Stimulated activated CD4-positive, alpha-beta T cell treated with anti-CD3 and anti-CD28 coated beads, TNF-alpha, amount 100 ng/mL, for 24 hours (primary cell): Measurements from ENCODE around the gene DAAM1.

Source experiments
- DNase-seq, 3 experiments: peaks; one replicate each; pipeline ENCODE4 v3.0.0-alpha.2; 2020; ENCODE audit warnings: low read depth in 3 of 3

Gene DAAM1

DNA sequence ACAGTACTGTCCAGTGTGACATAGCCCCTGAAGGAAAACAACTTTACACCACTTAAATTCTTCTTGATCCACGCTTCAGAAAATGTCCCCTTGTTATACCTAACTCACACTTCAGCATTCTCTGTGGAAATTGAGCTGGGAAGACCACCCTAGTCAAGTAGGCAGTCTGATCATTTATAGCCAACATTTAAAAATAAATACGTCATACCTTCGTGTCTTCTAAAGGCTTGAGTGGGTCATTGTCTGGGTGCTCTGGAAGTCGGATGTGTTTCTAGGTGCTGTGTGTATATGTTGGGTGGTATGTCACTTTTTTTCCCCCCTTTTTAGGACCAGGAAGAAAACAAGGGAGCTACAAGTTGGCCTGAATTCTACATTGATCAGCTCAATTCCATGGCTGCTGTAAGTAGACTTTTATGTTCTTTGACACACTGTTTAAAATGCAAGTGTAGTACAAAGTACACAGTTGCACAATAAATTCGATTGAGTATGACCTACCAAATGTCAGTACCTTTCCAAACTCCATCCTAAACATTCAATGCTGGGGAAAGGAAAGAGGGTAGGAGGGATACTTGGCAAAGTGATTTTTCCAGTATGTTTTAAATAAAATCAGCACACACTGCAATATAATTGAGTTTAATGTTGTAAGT is 126.6 kb downstream of the DAAM1 start:
- DNase-seq, result no peak

DNA sequence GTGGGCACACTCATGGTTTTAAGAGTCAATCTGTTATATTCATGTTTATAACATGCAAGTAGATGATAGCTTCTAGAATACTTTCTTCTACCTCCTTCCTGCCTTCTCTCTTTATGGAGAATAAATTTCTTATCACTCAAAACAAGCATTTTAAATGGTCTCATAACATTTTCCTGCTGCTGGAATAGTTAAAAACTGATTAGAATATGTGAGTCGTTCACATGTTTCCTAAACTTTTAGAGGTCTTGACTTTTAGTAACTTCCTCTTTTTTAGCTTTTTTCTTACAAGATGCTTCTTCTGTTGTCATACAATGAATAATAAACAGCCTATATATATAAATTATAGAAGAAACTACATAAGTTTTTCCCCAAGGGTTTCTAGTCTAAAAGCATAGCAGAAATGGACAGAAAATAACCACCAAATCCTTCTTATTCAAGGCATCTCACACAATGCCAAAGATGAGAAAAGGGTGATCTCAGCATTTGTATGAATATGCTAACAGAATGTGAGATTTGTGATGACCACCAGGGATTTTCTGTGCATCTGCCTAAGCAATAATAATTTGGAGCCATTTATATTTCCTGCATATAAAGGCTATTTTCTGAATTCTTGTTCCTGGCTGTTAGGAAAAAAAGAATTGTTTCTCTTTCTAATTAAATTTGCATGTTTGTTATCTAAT is 127.8 kb downstream of the DAAM1 start:
- DNase-seq, result no peak

DNA sequence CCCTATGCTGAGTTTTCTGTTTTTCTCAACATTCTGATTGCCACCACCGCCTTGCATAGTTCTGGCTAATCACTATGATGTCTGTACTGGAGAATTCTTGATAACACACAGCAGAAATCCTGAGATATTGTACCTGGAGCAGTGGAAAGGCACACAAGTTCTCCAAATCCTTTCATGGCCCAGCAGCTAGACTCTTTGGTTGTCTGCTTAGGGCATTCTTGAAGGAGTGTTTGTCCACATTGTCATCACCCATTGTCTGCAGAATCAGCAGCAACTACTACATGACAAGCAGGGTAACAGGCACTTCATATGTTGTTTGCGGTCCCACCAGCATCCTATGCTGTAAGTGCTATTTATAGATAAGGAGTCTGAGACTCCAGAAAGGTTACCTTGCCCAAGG is 128.9 kb downstream of the DAAM1 start:
- no peak for DNase-seq

DNA sequence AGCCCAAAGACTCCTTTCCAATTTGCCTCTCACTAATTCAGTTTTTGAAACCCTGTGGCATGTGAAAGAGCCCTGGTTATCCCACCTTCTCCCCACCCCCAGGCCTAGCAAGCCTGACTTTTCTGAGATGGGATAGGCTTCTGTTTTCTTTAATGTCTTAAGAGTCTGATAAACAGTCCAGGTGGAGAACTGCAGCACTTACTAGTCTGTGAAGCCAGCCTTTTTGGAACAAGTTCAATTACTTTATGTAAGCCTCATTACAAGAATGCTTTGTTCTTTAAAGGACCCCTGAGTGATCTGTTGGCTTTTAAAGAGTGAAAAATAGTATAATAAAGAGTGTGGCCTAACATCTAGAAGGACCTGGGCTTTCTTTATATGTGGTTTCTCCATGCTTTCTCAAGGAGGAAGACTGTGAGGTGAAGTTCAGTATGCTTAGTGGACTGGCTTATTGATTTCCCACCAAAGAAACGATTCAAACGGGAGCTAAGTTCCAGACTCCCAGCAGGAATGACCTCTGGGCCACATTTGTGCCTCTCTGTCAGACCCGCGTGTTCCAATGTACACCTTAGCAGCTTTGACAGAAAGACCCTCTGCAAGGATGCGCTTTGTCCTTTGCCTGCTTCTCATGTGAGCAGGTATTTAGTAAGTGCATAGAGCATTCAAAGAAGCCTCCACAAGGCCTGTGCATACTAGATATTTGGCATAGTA is 129.5 kb downstream of the DAAM1 start:
- DNase-seq, result no peak

DNA sequence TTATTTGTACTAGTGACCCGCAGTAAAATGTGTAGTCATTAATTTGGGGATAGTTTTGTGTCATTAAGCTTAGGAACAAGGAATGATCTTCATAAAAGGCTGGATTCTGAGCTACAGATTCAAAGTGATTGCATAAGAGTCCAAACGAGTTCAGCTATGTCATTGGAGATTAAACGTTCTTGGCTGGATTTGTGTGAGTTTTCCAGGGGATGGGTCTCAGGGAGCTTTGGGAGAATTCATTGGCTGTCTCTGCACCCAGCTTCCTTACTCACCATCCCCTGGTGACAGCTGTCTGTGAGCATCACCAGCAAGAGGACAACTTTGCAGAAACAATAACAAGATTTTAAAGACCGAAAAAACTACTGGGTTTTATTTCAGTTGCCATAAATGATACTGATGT is 130.4 kb downstream of the DAAM1 start:
- DNase-seq, result no peak

DNA sequence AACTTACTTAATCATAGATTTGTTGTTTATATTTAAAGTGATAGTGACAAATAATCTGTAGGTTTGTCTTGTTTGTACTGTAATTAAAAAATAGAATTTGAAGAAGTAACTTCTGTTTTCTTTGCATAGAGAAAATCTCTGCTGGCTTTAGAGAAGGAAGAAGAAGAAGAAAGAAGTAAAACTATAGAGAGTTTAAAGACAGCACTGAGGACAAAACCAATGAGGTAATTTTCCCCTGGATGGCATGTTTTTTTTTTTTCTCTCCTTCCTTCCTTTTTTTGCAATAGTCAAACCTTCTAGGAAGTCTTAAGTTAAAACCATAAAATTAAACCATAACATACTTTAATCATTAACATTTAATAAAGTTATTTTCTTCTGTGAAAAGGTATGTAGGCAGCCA is 131.9 kb downstream of the DAAM1 start:
- DNase-seq, result no peak

DNA sequence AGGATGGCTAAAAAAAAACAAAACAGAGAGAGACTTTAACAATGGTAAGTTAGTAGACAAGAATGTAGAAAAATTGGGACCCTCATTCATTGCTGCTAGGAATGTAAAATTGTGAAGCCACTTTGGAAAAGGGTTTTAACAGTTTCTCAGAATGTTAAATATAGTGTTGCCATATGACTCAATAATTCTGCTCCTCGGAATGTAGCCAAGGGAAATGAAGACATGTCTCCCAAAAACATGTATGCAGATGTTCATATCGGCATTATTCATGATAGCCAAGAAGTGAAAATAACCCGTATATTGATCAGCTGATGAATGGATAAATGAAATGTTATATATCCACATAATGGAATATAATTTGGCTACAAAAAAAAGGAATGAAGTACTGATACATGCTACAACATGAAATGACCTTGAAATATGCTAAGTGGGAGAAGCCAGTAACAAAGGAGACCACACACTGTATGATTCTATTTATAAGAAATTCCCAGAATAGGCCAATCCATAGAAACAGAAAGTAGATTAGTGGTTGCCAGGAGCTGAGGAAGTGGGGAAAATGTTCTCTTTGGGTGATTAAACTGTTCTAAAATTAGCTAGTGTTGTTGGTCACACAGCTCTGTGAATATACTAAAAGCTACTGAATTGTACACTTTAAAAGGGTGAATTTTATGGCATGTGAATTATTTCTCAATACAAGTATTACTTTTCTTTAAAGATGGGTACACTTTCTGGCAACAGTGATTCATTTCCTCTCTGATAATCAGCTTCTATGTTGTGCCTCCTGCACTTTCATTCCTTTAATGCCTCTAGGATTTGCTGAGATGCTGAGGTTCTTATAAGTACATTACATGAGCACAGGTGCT is 132.5 kb downstream of the DAAM1 start:
- DNase-seq, result no peak

DNA sequence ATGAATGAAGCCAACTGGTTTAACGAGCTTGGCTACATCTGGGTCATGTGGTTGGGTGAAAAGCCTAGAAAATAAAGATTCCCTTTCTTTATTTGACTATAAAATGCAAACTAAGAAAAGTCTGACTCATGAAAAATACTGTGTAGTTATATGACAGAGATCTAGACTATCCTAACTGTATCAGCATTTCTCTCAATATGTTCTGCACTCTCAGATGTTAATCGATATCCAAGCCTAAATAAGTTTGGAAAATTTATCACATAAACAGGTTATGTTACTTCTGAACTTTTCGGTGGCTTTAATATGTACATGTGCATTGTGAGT is 133.1 kb downstream of the DAAM1 start:
- DNase-seq, result no peak

DNA sequence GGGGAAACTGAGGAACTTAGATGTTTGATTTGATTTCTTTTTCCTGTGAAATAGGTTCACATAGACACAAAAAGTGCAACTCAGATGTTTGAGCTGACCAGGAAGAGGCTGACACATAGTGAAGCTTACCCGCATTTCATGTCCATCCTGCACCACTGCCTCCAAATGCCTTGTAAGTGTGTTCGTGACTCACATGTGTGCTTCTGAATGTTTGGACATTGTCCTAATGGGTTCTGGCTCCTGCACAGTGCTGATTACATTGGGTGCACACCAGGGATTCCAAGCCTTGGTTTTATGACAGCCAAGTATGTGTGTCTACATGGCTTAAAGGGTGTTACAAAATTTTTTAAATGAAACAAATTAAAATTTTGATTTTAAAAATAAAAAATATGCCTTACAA is 137.4 kb downstream of the DAAM1 start:
- DNase-seq, result no peak

DNA sequence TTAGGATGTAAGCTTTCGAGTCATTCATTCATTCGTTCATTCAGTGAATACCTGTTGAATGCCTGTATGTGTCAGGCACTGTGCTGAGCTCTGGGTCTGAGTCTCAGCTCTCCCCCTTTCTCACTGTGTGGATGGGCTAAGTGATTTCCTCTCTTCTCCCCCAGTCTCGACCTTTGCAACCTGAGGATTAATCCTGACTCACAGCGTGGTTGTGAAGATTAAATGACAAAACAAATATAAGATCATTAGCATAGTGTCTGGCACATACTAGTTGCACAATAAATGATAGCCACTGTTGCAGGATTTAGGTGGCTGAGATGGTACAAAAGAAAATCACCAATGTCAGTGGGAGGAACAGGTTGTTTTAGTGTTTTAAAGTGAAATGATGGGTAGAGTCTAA is 140.0 kb downstream of the DAAM1 start:
- no peak for DNase-seq

DNA sequence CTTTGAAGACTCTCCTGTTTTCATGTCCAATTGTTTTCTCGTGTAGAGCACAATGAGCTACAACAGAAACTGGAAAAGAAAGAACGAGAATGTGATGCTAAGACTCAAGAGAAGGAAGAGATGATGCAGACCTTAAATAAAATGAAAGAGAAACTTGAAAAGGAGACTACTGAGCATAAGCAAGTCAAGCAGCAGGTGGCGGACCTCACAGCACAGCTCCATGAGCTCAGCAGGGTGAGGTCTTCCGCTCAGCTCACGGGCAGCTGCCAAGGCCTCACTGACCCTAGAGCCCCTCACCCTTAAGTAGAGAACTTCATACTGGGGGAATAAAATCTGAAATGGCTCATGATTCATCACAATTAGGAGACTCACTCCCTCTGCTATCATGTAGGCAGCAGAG is 142.0 kb downstream of the DAAM1 start:
- no peak for DNase-seq

DNA sequence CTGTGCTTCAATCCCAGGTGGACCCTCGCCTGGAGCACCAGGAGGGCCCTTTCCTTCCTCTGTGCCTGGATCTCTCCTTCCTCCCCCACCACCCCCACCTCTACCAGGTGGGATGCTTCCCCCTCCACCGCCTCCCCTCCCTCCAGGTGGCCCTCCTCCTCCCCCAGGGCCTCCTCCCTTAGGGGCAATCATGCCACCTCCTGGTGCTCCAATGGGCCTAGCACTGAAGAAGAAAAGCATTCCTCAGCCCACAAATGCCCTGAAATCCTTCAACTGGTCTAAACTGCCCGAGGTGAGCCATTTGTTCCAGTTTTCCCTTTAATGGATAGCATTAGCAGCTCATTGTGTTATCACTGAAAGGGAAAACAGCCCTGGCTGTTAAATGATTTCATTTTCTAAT is 142.8 kb downstream of the DAAM1 start:
- DNase-seq, result no peak

DNA sequence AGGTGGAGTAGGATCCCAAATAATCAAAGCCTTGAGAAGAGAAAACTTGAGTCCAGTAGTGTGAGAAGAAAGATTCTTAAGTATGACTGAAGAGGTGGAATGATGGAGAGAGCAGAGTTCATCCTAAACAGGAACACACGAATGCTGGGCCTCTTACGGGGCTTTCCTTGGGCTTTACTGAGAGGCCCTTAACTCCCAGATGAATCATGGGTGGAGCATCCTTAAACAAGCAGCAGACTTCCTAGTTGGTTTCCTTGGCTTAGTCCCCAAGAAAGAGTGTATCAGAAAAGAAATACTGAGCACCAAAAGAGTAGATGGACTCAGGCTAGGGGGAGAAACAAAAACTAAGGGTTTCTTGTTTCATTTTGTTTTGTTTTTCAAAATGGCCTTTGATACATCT is 144.3 kb downstream of the DAAM1 start:
- no peak for DNase-seq

DNA sequence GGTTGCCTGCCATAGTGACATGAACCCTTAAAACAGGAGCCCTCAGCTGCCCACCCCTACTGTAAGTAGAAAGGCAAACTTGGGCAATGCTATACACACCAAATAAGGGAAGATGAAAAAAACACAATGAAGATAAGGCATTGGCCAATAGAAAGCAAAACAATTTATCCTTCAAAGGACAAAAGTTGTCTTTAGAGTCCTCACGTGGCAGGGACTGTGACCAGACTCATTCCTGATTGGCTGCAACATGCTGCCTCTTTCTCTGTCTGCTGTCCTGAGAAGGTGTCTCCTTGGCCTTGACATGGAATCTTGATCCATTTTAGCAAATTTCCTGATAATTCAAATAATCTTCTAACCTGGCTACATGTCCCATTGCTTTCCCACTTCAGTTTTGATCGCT is 144.8 kb downstream of the DAAM1 start:
- no peak for DNase-seq

DNA sequence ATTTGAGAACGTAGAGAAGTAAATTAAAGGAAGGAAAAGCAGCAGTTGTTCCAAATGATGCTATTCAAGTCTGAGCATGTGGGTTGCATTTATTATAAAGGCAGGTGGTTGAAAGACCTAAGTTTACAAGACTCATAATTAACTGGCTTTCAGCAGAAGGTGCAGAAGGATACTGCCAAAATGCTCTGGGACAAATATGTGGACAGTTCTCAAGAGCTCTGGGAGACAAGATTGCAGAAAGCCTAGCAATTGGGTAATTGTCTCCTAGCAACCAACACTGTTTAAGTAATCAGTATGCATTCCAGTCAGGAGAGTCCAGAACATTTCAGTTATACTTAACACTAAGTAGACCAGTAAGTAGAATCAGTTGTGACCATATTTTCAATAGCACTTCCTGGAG is 145.2 kb downstream of the DAAM1 start:
- no peak for DNase-seq

DNA sequence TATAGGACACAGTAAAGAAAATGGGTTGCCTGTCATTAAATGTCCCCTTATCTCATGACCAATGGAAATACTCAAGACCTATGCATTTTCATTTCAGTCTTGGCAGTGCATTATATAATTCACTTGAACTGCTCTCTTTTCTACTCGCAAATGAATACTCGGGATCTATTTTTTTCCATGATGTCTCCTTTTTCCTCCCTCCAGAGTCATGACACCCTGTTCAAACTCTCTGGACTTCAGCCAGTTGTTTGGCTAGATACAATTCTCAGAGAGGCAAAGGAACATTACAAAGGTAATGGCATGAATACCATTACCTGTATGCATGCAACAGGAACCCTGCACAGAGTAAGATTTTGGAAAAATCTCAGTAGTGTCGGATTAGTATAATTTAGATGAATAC is 145.8 kb downstream of the DAAM1 start:
- no peak for DNase-seq

DNA sequence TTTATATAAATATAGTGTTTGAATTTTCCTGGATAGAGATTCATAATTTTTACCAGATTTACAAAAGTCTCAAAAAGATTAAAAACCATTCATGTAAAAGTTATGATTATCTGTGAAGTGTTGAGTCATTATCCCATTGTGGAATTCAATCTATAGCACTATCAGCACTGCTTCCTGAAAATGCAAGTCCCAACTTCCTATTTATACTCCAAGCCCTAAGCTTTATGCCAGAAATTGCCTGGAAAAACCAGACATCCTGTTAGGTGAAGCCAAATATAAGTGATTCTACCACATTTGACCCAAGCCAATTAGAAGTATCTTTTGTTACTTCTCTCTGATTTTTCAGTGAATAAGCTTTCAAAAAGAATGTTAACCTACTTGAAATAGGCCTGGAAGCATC is 147.6 kb downstream of the DAAM1 start:
- no peak for DNase-seq

DNA sequence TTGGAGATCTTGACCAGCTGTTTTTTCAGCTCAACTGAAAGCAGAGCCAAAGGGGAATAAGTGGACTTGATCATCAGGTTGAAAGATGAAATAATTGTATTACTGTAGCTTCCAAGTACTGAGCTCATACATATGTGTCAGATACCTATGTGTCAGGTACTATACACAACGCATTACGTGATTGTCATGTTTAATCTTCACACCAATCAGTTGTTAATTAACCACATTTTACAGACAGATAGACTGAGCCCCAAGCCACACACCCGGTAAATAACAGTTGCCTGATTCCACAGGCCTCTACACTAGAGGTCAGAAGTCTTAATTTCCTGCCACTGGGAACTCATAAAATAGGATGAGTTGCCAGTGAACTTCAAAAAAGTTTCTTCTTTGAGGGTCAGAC is 148.2 kb downstream of the DAAM1 start:
- no peak for DNase-seq

DNA sequence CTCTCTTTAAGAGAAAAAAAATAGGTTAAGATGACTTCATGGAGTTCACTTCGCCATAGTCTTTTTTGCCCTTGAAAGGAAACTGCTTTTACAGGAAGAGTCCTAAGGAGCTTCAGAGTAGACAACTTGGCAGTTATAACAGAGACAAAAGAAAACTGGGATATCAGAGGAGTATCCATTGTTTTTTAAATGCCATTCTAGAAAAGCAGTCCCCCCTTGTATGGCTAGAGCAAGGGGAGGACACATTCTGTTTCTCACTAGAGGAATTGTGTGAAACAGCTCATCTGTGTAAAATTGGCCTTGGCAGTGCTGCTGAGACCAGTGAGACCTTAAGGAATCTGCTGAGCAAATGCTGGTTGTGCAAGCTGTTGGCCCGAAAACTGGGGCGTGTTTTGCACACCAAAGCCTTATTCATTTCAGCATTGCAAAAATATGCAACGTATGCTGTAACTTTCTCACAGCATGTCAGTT is 148.7 kb downstream of the DAAM1 start:
- no peak for DNase-seq

DNA sequence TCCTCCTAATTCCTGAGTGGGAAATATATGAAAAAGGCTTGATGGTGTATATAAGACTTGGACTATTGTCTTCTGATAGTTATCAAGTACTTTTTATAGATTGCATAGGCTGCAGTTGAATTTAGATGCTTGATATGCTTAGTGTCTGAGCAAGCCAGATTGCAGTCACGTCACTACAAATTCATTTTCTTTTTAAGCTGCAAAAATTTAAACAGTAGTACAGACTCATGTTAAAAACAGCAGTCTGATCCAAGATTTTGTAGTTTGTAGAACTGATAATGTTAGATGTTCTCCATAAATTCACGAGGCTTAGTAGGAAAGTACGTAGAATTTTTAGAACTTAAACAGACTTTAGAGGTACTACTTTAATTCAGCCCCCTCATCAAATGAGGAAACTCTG is 150.3 kb downstream of the DAAM1 start:
- no peak for DNase-seq

DNA sequence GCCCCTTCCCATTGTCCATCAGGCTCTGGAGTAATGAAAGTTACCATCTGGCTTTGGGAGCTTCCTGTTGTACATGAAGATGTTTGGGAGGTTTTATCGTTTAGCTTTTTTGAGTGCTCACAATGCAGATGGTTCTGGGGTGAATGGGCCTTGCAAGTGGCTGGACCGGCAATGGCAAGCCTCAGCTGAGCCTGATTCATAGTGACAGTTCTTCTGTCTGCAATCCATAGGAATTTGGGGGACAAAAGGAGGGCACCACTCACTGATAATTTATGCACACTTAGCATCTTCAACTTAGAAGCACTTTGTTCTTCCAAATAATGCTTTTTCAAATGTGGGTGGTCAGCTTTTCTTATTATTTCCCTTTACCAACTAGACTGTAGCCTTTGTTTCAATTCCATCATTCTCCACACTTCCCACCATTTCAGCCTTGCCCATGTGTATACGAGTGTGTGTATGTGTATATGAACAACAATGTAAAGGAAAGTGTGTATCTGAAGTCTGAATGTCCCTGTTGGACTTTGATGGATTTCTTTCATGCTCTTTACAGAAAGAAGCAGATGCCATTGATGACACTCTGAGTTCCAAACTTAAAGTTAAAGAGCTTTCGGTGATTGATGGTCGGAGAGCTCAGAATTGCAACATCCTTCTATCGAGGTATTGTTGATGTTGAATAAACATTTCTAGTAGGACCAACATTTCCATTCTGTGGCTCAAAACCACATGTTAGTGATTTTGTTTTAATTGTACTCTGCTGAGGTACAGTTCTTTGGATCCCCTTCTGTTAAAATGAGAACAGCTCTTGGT is 151.3 kb downstream of the DAAM1 start:
- DNase-seq, result no peak
